Colon (tissue), 2 donors: ENCODE results near the gene RTN4RL1.

Experiments used
- FAIRE-seq: peaks from 2 replicates; lab custom pipeline; 2012; peaks lifted over from hg19 to GRCh38; lab: Jason Lieb, UNC
- donor health status: control.
- donor health status: control.

The RTN4RL1 gene

DNA sequence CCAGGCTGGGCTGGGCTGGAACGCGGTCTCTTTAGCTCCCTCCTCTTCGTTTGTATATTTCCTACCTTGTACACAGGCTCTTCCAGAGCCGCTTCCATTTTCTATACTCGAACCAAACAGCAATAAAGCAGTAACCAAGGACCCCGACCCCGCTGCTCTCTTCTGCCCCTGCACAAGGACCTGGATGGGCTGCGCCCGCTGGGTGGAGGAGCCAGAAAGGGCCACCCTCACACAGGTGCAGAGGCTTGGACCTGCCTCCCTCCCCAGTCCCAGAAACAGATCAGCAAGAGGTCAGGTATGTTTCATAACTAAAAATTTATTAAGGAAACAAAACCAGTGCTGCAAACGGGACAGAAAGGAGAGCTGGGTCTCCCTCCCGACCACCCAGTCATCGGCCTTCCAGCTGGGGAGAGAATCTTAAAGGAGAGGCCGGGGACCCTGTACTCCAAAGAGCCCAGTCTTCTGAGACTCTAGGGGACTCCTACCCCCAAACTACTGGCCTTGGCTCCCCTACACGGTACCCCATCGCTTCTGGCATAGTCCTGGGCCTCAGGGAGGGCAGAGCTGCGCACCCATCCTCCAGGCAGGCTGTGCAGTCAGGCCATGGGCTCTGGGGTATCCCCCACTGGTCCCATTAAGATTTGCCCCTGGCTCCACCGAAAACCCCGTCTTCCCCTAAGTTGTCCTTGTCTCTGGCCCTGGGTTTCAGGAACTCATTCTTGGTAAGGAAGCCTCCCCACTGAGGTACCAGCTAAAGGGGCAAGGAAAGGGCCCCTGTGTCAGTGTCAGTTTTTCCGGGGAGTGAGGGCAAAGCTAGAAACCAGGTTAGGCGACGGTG lies 34.6 kb upstream of the RTN4RL1 start:
- FAIRE-seq: no peak

DNA sequence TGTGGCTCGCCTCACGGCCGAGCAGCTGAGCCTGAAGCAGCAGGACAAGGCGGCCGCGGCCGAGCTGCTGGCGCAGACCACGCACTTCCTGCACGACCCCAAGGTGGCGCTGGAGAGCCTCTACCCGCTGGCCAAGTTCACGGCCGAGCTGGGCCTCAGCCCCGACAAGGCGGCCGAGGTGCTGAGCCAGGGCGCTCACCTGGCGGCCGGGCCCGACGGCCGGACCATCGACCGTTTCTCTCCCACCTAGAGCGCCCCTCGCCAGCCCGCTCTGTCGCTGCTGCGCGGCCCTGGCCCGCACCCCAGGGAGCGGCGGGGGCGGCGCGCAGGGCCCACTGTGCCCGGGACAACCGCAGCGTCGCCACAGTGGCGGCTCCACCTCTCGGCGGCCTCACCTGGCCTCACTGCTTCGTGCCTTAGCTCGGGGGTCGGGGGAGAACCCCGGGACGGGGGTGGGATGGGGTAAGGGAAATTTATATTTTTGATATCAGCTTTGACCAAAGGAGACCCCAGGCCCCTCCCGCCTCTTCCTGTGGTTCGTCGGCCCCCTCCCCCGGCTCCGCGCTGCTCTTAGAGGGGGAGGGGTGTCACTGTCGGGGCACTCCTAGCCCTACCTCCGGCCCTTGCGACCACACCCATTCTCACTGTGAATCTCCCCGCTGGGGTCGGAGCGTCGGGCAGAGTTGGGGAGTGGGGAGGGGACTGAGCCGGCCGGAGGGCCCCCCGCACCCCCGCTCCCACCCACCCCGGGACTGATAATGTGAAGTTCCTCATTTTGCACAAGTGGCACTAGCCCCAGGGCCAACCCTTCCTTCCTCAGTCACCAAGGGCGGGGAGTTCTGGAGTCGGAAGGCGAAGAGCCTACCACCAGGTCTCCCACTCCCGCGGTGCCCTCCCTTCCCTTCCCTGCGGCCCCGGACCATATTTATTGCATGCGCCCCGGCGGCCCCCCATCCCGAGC lies 33.7 kb upstream of the RTN4RL1 start:
- no peak for FAIRE-seq

DNA sequence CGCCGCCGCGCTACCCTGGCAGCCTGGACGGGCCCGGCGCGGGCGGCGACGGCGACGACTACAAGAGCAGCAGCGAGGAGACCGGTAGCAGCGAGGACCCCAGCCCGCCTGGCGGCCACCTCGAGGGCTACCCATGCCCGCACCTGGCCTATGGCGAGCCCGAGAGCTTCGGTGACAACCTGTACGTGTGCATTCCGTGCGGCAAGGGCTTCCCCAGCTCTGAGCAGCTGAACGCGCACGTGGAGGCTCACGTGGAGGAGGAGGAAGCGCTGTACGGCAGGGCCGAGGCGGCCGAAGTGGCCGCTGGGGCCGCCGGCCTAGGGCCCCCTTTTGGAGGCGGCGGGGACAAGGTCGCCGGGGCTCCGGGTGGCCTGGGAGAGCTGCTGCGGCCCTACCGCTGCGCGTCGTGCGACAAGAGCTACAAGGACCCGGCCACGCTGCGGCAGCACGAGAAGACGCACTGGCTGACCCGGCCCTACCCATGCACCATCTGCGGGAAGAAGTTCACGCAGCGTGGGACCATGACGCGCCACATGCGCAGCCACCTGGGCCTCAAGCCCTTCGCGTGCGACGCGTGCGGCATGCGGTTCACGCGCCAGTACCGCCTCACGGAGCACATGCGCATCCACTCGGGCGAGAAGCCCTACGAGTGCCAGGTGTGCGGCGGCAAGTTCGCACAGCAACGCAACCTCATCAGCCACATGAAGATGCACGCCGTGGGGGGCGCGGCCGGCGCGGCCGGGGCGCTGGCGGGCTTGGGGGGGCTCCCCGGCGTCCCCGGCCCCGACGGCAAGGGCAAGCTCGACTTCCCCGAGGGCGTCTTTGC lies 32.8 kb upstream of the RTN4RL1 start:
- FAIRE-seq: no peak

DNA sequence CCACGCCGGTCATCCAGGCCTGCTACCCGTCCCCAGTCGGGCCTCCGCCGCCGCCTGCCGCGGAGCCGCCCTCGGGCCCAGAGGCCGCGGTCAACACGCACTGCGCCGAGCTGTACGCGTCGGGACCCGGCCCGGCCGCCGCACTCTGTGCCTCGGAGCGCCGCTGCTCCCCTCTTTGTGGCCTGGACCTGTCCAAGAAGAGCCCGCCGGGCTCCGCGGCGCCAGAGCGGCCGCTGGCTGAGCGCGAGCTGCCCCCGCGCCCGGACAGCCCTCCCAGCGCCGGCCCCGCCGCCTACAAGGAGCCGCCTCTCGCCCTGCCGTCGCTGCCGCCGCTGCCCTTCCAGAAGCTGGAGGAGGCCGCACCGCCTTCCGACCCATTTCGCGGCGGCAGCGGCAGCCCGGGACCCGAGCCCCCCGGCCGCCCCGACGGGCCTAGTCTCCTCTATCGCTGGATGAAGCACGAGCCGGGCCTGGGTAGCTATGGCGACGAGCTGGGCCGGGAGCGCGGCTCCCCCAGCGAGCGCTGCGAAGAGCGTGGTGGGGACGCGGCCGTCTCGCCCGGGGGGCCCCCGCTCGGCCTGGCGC lies 32.1 kb upstream of the RTN4RL1 start:
- FAIRE-seq: no peak

DNA sequence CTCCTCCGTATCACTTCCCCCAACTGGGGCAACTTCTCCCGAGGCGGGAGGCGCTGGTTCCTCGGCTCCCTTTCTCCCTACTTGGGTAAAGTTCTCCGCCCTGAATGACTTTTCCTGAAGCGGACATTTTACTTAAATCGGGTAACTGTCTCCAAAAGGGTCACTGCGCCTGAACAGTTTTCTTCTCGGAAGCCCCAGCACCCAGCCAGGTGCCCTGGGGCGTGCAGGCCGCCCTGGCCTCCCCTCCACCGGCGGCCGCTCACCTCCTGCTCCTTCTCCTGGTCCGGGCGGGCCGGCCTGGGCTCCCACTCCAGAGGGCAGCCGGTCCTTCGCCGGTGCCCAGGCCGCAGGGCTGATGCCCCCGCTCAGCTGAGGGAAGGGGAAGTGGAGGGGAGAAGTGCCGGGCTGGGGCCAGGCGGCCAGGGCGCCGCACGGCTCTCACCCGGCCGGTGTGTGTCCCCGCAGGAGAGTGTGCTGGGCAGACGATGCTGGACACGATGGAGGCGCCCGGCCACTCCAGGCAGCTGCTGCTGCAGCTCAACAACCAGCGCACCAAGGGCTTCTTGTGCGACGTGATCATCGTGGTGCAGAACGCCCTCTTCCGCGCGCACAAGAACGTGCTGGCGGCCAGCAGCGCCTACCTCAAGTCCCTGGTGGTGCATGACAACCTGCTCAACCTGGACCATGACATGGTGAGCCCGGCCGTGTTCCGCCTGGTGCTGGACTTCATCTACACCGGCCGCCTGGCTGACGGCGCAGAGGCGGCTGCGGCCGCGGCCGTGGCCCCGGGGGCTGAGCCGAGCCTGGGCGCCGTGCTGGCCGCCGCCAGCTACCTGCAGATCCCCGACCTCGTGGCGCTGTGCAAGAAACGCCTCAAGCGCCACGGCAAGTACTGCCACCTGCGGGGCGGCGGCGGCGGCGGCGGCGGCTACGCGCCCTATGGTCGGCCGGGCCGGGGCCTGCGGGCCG lies 31.4 kb upstream of the RTN4RL1 start:
- no peak for FAIRE-seq

DNA sequence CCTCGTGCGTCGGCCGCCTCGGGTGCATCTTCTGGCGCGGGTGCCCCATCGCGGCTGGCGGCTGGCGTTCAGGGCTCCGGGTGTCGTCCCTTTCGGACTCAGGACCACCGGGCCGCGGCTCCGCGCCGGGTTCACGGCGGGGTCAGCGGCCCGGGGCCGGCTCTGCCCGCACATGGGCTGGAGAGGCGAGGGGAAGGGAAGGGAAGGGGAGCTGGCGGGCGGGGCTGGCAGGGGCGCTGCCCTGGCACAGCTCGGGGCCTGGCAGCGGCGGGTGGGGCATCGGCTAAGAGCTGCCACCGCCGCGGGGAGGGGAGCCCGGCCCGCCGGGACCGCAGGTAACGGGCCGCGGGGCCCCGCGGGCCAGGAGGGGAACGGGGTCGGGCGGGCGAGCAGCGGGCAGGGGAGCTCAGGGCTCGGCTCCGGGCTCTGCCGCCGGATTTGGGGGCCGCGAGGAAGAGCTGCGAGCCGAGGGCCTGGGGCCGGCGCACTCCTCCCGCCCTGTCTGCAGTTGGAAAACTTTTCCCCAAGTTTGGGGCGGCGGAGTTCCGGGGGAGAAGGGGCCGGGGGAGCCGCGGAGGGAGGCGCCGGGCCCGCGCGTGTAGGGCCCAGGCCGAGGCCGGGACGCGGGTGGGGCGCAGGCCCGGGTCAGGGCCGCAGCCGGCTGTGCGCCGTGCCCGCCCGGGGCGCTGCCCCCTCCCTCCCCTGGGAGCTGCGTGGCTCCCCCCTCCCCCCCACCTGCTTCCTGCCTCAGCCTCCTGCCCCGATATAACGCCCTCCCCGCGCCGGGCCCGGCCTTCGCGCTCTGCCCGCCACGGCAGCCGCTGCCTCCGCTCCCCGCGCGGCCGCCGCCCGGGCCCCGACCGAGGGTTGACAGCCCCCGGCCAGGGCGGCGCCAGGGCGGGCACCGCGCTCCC lies 30.4 kb upstream of the RTN4RL1 start:
- FAIRE-seq: no peak

DNA sequence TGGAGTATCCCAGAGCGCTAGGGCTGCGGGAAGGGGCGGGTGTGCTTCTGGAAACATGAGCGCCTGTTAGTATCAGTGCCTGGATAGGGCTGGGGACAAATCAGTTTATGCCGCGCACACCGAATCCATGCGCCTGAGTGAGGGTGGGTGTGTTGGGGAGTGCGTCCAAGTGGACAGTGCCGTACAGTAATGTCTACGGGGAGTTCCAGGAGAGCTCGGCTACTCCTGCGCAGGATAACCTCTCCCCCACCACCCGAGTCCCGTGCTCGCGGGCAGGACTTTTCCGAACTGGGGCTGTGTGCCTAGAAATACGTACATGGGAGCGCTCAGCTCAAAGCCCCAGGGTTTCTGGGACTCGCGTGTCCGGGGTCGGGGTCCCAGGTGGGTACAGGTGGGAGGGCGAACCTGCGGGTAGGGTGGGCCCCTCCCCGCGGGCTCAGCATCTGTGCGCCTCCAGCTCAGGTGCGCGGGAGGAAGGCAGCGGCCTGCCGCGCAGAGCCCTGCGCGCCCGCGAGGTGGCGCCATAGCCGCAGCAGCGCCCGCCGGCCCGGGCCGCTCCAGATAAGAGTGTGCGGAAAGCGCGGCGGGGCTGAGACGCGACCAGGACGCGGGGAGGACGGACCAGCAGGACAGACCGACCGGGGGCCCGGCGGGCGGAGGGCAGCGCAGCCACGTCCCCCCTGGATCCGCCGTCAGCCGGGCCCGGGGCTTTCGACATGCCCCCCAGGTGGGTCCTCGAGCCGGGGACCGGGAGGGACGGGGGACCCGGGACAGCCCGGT lies 29.6 kb upstream of the RTN4RL1 start, which contains the start of gene HIC1:
TSS of gene HIC1 (plus strand) at position 592 of the 780 bp plus-strand sequence. CDS start 1,588 bp downstream, outside the sequence.
- no peak for FAIRE-seq

DNA sequence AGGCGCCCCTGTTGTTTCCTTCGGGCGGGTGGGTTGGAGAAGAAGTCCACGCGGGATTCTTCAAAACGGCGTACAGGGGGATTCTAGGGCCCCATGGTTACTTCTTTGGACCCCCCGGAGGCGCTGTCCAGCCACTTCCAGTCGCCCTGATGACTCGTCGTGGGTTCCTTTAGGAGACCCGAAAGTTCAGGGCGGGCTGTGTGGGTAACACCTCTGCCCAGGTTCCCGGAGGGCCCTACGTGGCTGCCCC lies 29.1 kb upstream of the RTN4RL1 start:
- FAIRE-seq: no peak

DNA sequence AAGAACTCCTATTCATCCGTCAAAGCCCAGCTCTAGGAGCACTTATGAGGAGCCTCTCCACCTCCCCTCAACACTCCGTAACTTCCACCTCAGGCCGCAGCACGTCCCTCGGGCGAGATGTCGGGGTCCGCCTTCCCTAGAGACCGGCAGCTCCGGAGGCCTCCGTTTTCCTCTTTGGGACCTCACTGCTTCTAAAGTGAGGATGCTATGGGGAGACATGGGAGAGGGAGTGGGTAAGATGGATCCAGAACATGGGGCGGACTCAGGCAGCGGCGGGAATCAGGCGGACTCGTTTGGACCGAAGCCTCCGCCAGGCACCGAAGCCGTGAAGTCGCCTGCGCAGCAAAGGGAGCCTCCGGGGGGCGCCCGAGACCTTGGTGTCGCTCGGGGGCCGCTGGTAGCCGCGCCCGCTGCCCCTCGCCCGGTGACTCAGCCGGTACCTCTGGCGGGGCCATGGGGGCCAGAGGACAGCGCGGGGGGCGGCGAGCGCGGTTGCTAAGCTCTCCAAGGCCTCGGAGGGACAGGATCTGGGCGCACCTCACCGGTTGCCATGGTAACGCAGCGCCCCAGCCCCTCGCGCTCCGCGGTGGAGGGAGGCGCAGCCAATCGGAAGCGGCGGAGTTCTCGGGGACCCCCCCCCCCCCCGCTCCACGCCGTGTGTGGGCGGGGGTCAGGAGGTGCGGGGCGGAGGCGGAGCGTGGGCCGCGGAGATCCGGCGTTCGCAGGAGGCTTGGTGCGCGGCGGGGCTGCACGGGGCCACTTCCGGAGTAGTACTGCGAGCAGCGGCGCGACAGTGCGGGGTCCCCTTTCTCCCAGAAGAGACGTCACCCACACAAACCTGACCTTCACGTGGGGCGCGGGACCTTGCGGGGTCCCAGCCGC lies 28.5 kb upstream of the RTN4RL1 start:
- no peak for FAIRE-seq

DNA sequence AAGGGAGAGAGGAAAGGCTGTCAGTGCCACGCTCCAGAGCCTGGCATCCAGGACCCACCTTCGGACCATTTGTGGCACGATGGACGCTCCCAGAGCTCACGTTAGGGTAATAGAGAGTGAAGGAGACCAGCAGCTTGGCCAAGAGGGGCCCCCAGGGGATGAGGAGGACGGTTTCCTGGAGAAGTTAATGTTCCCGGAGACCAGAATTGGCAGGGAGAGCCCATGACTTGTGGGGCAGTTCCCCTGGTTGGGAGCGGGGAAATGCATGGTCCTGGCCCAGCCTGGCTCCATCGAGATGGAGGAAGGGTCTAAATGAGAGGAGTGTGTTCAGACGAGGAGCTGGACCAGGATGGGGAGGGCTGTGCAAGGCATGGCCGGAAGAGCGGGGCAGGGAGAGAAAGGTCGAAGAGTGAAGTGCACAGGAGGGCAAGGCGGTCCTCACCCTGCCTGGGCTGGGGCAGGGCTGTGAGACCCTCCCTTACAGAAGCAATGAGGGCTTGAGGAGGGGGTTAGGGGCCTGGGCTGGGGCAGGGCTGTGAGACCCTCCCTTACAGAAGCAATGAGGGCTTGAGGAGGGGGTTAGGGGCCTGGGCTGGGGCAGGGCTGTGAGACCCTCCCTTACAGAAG lies 26.9 kb upstream of the RTN4RL1 start:
- no peak for FAIRE-seq

DNA sequence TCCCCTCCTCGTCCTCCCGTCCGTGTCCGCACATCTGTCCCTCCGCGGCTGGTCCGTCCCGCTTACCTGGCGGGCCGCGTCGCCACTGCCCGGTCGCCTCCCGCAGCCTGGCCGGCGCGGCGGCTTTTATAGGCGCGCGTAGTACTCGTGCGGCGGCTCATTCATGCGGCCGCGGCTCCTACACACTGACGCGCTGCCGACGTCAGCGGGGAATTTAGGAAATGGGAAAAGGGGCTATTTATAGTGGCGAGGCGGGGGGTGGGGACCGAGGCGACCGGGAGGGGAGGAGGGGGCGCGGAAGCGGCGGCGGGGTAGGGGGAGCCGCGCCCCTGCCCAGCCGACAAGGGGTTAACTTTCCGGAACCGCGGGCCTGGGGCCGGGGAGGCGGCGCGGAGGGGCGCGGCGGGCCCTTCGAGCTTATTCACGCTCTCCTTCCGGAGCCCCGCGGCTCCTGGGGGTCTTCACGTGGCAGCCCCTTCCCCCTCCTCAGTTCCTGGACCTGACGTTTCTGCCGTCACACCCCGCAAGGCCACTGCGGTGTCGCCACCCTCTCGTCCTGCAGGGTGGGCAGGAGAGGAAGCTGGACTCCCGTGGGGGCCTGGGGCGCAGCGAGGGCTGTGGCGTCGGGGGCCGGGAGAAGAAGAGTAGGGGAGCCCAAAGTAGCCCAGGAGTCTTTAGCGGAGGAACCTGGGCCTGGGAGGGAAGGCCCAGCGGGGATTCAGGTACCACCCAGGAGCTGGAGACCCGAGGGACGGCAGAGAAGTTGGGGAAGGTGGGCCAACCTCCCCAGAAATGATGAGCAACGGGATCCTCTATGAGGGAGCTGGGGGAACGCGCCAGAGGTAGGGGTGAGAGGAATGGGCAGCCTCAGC lies 26.2 kb upstream of the RTN4RL1 start:
- no peak for FAIRE-seq

DNA sequence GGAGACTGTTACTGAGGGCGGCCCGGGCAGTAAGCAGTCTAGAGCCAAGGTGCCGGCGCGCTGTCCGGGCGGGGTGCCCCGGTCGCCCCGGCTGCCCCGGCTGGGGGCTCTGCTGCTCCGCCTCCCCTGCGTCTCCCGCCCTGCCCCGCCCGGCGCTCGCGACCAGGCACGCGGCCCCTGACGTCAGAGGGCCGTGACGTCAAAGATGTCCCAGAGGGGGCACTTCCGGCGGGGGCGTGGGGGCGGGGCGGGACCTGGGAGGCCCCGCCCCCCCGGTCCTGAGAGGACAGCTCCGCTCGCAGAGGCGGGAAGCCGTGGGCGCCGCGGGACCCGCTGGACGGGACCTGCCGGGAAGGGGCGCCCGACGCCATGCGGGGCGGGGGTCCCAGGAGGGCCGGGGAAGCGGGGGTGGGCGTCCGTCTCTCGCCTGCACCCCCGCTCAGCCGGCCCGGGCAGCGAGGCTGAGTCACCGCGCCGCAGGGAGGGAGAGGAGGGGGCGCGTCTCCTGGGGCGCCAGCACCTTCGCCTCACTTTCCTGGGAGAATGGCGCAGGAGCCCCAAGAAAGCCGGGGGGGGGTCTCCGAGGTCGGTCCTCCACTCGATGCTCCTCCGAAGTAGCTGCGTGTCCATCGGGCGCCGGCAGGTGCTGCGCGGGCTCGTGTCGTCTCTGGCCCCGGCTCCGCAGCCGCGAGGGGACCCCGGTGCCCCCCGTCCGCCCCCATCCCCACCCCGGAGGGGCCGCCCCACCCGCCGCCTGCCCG lies 25.3 kb upstream of the RTN4RL1 start:
- FAIRE-seq: no peak

DNA sequence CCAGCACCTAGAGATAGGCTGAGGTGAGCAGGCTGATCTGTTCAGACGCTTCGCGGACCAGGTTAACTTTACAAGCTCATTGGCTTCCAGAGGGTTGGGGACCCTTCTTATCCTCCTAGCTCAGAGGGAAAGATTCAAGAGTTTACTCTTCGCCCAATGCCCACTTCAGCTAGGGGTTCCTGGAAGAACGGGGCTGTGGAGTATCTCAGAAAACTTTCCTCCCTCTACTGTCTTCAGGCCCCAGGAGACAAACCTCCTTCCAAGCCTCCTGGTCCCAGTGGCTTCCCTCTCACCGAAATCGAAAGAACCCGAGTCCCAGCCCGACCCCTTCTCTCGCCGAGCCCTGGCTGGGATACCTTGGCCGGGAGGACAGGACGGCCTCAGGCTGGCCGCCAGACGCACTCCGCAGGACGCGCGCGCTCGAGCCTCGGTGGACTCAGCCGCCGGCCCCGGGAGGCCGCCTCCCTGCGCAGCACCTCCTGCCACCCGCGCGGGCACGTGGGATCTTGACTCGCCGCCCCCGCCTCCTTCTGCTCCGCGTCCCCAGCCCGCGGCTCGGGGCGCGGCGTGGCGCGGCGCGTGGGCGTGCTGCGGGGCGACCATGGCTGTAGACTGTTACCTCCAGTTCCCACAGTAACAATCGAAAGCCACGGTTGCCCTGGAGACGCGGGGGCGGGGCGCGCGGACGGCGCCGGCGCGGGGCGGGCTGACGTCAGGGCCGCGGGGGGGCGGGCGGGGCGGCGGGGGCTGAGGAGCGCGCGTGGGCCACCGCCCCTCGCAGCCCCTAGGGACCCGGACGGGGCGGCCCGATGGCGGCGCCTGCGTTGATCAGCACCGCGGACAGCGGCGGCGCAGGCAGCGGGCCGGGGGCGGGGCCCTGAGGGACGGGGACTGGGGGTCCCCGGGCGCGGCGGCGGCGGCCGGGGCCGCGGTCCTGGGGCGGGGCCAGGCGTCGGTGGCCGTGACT lies 24.5 kb upstream of the RTN4RL1 start:
- no peak for FAIRE-seq

DNA sequence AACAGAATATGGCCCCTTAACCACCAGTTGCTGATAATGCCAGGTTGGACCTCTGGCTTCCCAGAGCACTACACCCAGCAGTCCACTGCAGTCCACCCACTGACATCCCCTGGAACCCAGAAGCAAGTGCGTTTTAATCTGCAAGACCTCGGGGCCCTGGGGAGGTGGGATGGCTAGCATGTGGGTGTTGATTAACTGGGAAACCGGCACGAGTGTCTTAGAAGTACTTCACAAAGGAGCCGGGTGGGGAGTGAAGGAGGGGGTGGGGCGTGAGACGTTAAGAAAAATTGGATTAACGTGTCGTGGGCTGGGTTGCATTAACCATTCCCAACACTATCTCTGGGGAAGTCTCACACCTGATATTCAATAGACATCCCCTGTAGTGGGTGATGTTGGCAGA lies 23.7 kb upstream of the RTN4RL1 start:
- FAIRE-seq: no peak
